ENCODE measurements around the gene LETMD1.

- TF ChIP-seq POLR2A (IDR thresholded peaks at IDR 0.05; ENCODE audit: low read length) (peak; percentile 88), GATA1 (IDR thresholded peaks at IDR 0.05; ENCODE audit: low read depth, low read length) (no peak)
Measured at GRCh38 chr12:51025836-51026638, 22.1 kb upstream of the LETMD1 start, which contains the start of gene SLC11A2.

Data from erythroblast (primary cell).